ENCODE measurements around the gene HNRNPC.

DNA sequence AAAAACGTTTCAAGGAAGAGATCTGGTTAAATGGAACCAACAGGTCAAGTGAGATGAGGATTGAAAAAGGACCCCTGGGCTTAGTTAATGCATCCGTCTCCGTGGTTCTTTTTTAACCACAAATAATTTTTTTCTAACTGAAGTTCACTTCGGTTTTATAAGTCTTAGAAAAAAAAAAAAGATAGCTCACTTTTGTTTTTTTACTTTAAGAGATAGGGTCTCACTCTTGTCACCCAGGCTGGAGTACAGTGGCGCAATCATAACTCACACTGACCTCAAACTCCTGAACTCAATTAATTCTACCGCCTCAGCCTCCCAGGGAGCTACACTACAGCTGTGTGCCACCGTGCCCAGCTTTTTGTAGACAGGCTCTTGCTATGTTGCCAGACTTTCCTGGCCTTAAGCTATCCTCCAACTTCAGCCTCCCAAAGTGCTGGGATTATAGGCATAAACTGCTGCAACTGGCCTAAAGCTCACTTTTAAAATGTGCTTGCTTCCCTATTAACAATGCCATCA is 11.8 kb downstream of the HNRNPC start:
- TF ChIP-seq, protein P1, sequence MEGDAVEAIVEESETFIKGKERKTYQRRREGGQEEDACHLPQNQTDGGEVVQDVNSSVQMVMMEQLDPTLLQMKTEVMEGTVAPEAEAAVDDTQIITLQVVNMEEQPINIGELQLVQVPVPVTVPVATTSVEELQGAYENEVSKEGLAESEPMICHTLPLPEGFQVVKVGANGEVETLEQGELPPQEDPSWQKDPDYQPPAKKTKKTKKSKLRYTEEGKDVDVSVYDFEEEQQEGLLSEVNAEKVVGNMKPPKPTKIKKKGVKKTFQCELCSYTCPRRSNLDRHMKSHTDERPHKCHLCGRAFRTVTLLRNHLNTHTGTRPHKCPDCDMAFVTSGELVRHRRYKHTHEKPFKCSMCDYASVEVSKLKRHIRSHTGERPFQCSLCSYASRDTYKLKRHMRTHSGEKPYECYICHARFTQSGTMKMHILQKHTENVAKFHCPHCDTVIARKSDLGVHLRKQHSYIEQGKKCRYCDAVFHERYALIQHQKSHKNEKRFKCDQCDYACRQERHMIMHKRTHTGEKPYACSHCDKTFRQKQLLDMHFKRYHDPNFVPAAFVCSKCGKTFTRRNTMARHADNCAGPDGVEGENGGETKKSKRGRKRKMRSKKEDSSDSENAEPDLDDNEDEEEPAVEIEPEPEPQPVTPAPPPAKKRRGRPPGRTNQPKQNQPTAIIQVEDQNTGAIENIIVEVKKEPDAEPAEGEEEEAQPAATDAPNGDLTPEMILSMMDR (conservative IDR thresholded peaks at IDR 0.05; ENCODE audit: low read length) = no peak
- no peak for TF ChIP-seq EZH2phosphoT487 (IDR thresholded peaks at IDR 0.05; ENCODE audit: borderline replicate concordance)

All from Loucy (cell line).